GM18517 (cell line): ENCODE results near the gene EXOC6B.

Experiments used
- ATAC-seq: cut with Tn5 transposase; IDR thresholded peaks from one replicate; pipeline ENCODE4 v1.9.1; 2021; ENCODE audit warnings: mild to moderate bottlenecking, moderate library complexity; ENCODE audit not compliant: unreplicated experiment

Gene EXOC6B

DNA sequence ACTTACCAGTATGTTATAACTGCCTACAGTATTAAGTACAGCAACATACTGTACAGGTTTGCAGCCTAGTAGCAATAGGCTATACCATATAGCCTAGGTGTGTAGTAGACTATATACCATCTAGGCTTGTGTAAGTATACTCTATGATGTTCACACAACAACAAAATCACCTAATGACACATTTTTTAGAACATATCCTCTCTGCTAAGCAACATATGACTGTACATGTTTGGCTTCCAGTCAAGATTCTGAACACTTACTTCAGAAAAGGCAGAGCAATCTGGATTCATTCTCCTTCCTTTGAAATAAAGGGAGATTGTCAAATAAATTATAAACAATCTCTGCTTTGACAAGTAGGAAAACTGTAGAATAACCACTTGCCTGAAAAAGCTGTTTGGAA, 81.8 kb downstream of the EXOC6B start:
- no peak for ATAC-seq

DNA sequence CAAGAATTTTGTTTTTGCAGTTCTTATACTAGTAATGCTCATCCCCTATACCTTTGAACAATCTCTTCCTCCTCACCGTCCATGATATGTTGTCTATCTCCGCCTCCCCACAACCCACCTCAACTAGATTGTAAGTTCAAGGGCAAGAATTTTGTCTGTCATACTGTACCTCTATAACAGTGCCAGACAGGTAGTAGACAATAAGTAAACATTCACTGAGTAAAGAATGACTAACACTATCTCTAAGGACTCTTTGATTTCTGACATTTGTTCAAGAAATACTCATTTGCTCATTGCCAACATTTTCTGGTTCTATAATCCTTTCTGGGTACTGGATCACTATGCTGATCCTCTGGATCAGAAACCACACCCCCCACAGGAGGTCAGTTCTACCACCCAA, 82.4 kb downstream of the EXOC6B start:
- ATAC-seq, result no peak

DNA sequence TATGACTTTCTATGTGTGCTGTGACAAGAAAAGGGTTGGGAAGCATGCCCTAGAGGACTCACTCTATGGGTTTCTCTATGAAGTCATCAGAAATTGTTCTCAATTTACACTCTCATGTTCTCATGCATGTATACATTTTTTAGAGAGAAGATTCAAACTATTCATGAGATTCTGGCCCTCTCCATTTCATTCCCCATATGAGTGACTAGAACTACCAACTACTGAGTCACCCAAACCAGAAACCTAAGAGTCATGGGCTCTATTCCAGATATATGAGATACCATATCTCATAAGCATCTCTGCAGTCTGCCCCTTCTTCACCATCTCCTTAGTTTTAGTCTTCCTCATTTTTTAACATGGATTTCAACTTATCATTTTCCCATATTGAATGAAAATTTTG, 87.7 kb downstream of the EXOC6B start:
- ATAC-seq, result no peak

DNA sequence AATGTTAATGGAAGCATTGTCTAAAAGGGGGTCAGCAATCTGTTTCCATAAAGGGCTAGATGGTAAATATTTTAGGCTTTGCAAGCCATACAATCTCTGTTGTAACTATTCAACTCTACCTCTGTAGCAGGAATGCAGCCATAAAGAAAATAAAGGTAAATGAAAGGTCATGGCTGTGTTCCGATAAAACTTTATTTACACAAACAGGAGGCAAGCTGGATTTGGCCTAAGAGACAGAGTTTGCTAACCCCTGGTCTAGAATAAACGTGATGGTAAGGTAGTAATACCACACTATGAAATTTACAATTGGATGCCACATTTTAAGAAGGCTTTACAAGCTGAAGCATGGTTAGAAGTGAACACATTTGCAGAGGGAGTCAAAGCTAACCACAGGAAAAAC, 91.4 kb downstream of the EXOC6B start:
- no peak for ATAC-seq

DNA sequence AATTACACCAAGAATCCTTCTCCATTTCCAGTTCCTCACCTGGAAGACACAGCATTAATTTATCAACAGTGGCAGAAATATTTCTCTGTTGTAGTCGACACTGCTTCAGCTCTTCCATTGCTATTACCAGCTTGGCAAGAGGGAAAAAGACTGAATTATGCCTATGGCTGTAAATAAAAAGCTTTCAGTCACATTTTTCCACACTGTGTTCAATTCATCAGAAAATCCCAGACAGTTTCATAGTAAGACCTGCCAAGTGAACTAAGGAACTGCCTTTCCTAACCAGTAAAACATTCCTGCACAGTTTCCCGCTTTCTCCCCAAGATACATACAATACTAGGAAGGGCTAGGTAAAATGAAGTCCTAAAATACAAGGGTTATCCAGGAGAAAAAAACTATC, 94.7 kb downstream of the EXOC6B start:
- ATAC-seq, result no peak

DNA sequence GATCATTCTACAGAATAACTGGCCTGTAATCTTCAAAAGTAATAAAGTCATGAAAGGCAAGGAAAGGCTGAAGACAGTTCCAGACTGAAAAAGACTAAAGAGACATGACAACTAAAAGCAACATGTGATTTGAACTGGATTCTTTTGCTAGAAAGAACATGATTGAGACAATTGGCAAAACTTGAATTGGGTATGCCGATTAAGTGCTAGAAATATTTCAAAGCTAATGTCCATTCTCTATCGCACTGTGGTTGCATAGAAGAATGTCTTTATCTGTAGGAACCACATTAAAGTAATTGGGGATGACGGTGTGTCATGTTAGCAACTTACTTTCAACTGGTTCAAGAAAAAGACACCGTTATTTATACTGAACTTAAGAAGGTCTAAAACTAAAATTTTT, 98.5 kb downstream of the EXOC6B start:
- no peak for ATAC-seq

DNA sequence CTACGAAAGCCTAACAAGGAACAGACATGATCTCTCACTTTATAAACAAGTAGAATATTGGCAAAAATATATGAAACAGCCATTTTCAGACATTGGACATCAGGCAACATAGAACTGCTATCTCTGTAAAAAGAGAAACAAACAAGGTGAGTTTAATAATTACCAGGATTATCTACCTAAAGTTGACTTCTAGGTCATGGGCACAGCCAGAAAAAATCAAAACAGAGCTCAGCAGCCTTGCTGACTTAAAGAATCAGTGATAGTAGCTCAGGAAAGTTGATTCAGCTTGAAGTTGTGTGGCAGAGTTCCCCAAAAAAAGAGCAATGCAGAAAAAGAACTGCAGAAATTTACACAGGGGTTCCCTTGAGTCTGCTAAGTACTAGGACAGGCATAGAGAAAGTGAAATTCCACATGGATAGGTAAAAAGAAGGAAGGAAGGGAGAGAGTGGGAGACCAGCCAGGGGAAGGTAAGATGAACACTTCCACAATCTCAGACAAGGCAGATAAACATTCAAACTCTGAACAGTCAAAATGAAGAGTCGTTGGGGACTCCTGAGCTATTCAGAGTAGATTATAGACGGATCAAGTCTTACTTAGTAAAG, 102.0 kb downstream of the EXOC6B start:
- no peak for ATAC-seq

DNA sequence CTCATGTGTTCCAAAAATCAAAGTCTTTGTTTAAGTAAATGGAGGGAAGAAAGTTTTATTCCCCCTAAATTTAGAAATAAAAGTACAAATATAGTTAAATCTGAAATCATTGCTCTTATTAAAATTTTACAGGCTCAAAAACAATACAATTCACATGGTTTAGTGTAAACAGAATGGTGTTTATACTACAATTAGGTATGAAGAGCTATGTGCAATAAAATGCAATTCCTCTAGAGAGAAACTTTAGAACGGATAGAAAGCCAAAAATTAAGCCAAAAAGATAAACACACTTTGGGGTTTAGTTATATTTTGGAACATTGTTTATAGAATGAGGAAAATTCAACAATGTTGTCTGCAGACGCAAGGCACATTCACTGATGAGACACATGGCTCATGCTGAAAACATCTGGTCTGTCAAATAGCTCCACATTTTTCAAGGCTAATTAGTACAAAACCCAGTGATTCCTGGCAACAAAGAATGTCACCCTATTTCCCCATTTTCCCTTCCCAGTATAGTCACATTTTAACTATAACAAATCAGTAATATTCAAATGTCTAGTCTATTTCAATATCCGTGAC, 103.3 kb downstream of the EXOC6B start:
- no peak for ATAC-seq

DNA sequence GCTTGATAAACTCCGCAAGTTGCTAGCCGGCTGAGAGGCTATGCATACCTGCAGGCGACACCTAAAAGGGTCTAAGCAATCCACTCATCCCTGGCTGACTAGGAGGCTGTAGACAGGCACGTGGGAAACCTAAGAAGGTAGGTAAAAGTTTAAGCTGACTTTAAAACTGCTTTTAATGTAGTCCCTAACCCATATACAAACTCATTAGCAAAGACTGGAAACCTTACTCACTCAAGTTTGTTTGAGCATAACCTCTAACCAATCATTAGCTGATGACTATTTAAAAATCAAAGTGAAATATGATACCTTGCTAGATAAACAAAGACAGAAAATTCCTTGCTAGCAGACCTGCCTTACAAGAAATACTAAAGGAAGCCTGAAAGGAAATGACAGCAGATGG, 106.4 kb downstream of the EXOC6B start:
- ATAC-seq, result no peak

DNA sequence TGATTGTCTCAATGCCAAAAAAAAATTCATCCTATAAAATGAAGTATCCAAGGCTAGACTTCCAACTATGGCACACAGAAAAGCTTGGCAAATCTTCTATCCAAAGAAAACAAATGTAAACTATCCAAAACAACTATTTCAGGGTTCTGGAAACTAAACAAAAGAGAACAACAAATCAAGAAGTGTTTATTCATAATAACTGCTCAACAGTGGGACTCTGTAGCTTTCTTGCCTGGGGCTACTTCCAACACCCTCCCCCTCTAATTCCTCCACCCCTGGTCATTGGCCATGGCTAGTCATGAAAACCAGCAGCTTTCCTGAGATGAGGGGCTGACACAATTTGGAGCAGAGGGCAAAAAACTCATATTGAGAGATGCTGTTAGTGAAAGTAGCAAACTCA, 107.0 kb downstream of the EXOC6B start:
- no peak for ATAC-seq

DNA sequence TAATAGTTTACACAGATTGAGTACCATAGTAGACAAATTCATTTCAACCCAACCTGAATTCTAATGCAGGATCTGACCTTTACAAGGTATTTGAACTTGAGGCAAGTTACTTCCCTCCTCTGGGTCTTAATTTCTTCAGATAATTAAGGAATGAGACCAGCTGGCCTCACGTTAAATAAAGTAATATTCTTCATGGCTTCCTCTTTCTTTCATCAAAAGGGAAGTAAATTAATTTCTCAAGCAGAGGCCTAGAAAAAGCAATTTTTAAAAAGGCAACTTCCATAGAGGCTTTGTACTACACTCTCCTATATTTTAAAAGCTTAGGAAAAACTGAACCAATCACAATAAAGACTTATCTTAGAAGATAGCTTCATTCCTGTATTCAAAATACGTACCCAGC, 109.2 kb downstream of the EXOC6B start:
- ATAC-seq, result no peak

DNA sequence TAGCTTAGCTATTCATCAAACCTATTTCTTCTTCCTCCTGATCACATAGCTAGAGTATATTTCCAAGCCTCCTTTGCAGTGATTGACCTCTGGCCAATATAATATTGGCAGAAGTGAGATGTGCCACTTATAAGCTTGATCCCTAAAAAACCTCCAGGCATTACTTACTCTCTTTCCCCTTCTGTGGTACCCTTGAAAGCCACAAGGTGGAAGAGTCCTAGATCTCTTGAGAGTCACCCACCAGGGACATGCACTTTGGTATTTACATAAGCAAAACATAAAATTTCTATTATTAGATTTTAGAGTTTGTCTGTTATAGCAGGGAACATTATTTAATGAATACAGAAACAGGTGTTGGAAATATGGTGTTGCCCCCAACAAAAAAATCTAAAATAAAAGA, 112.0 kb downstream of the EXOC6B start:
- no peak for ATAC-seq

DNA sequence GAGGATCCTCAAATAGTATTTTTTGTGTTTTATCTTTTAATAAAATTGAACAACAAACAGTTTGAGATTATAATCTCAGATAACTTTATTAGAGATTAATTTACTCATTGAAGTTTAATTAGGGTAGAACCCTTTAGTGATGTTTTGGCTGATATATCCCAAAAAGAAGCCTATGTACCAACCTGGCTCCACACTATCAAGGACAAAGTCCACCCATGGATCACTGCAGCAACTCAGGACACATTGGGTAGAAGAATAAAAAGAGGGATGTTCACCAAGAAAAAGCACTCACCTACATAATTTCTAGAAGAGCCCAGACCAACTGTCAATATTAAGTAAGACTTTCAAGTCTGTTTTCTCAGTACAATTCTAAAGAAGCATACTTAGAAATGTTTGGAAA, 112.9 kb downstream of the EXOC6B start:
- ATAC-seq, result no peak

DNA sequence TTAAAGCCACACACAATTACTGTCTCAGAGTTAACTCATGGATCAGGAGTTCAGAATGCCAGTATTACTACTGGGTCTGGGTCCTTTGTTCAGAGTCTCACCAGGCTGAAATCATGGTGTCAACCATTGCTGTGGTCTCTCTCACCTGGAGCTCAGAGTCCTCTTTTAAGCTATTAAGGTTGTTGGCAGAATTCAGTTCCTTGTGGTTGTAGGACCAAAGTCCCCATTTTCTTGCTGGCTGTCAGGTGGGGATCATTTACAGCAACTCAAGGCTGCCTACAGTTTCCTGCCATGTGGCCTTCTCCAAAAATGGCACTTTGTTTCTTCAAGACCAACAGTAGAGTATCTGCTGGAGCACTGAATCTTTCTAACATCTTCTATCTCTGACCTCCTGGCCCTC, 113.5 kb downstream of the EXOC6B start:
- ATAC-seq, result no peak

DNA sequence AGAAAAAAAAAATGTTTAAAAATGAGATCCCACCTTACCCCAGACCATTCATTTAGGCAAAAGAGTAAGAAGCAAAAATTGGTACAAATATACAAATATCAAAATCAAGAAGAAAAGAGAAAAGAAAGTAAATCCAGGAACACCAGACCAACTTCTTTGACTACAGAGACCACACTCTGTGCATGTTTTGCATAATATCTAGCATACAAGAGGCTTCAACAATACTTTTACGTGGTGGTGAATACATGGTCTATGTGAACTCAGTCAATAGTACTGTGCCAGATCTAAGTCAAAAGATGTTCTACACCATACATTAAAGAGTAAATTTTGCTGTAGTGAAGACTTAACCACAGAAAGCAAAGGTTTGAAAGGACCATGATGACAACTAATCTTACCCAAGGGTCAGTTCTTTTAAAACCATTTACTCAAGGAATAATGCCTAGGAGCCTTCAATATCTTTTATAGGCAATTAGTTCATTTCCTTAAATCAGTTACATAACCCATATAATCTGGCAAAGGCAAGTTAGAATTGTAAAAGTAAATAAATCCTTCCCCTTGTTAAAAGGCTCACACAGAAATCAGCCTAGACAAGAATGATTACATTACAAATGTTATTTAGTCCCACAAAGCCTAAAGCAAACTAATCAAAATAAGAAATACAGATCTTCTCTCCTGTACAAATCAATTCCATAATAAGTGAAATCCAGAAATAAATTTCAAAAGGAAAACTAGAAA, 115.2 kb downstream of the EXOC6B start:
- ATAC-seq, result no peak

DNA sequence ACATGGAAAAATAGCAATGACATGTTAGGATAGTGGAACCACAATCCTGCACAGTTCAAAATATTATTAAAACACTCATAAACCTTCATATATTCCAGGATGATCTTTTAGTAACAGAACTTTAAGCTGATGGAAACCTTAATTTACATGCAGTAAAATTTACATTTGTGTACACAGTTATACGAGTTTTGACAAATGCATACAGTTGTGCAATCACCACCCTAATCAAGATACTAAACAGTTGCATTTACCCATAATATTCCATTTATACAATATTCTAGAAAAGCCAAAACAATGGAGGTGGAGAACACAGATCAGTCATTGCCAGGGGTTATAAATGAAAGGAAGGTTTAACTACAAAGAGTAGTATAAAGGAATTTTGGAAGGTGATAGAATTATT, 117.6 kb downstream of the EXOC6B start:
- ATAC-seq, result no peak

DNA sequence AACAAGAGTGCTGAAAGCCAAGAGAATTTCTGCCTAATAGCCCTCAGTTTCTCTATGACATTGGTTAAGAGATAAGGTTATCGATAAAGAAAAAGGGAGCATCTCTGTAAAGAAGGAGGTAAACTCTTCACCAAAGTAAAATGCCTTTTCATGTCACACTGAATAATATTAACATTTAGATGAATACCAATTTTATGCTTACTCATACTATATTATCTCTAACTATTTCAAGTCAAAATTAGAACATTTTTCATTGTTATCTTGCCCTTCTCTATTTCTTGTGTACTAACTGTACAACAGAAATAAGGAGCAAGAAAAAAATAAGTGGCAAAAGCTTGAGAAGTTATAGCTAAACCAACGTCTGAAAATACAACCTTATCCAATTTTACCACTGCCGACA, 127.5 kb downstream of the EXOC6B start:
- no peak for ATAC-seq

DNA sequence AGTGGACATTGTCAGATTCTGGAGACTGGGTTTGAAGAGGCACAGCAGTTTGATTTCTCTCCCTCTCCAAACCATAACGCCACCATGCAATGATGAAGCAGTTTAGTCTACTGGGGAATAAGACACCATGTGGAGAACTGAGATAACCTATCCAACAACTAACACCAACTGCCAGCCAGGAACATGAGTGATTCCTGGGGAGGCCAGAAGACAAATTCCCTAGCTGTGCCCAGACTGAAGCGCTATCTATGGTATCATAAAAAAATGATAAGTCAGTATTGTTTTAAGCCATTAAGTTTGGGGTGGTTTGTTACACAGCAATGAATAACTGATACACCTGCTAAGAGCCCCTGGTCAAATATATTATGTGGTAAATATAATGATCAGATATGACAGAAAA, 129.3 kb downstream of the EXOC6B start:
- ATAC-seq, result no peak

DNA sequence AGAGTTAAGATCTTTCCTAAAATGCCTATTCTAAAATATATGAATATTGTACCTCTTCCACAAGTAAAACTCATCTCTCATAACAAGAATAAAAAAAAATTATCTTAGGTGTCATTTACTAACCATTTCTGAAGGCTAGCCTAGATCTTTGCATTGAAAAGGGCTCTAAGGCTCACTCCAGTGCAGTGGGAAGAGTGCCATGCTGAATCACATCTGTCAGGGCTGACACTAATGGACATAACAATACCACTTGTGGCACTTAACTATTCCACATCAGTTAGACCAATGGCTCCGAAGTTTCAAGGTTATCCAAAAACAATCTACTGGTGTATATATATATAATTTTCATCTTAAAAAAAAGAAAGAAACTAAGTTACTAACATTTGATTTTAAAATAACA, 130.2 kb downstream of the EXOC6B start:
- no peak for ATAC-seq

DNA sequence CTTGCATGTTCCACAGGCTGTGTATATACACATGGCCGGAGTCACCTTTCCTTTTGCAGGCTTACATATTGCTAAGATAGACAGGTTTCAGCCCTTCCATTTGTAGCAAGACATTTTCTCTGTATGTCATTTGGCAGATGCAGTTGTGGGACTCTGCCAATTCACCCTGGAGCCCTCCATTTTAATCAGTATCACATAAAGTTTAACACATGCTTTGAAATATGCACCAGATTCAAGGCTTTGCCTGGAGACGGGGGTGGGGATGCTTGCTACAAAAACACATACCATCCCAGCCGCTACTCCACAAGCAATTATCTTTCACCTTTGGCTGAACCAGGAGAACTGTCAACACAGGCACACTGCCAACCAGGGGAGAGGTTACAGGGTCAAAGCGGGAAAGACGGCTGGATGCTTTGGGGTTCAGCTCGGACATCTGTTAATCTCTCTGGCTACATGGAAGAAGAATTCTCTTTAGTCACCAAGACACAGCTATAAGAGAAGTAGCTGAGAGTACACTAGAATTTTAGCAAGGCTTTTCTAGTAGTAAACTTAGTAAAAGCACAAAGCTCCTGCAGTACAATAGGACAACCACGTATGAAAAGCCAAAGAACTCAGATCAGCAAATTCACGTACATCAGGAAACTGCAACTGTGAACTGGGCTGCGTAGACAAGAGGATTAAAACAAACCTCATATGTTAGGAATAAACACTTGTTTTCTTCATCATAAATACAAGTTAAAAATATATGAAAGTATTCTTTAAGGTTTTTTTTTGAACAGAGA, 130.9 kb downstream of the EXOC6B start:
- no peak for ATAC-seq

DNA sequence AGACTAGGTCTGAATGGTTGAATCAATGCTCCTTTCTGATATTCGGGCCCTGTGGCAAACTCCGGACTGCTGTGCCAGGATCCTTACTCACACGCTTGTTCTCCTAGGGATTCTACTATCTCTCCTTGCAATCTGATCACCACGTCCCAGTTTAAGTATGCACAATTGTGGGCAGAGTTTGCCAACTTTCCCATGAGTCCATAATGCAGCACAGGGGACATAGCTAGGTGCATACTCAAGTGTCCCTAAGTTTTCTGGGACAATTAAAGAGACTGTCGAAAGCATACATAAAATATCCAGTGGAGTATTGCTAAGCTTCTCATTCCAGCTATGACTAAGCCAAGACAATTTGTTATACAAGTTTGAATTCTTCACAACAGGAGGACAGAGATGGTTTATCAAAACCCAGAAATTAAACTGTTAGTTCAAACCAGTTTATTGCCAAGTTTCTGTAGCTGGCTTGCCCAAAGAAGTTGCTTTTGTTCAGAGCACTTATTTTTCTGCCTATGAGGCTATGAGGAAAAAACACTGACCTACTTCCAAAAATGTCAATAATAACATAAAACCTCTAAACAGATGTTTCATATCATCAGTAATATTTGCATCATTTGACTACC, 136.1 kb downstream of the EXOC6B start:
- no peak for ATAC-seq
